Measurements from ENCODE around the gene HMCN1.

Gene HMCN1

GRCh38 chr1:186009039-186009737, 275.0 kb downstream of the HMCN1 start:
- Histone ChIP-seq H3K27me3 (ENCODE audit: insufficient read depth, poor library complexity, severe bottlenecking) (no peaks in the 10 kb centered on the region), H3K4me1 (ENCODE audit: insufficient read depth, poor library complexity, severe bottlenecking) (no peaks in the 10 kb centered on the region), H3K27ac (ENCODE audit: poor library complexity, severe bottlenecking) (no peak overlapping the region), H3K4me3 (ENCODE audit: severe bottlenecking) (no peak overlapping the region), H3K36me3 (ENCODE audit: low read depth) (no peaks in the 10 kb centered on the region), H3K9me3 (ENCODE audit: severe bottlenecking) (no peaks in the 10 kb centered on the region)
- no peak for DNase-seq (ENCODE audit: low spot score)
- no peak for TF ChIP-seq CTCF (IDR thresholded peaks at IDR 0.05; ENCODE audit: poor library complexity, severe bottlenecking)
- no peak for ATAC-seq (ENCODE audit: low read depth)

- Histone ChIP-seq H3K27ac (ENCODE audit: poor library complexity, severe bottlenecking) (no peak overlapping the region), H3K27me3 (ENCODE audit: insufficient read depth, poor library complexity, severe bottlenecking) (no peaks in the 10 kb centered on the region), H3K36me3 (ENCODE audit: low read depth) (no peaks in the 10 kb centered on the region), H3K9me3 (ENCODE audit: severe bottlenecking) (no peaks in the 10 kb centered on the region), H3K4me1 (ENCODE audit: insufficient read depth, poor library complexity, severe bottlenecking) (no peaks in the 10 kb centered on the region), H3K4me3 (ENCODE audit: severe bottlenecking) (no peak overlapping the region)
- TF ChIP-seq CTCF (IDR thresholded peaks at IDR 0.05; ENCODE audit: poor library complexity, severe bottlenecking): no peak
- ATAC-seq (ENCODE audit: low read depth) (no peak), DNase-seq (ENCODE audit: low spot score) (no peak)
Observed at GRCh38 chr1:186014370-186015037, 280.3 kb downstream of the HMCN1 start.

- Histone ChIP-seq H3K36me3 (ENCODE audit: low read depth) (no peaks in the 10 kb centered on the region), H3K27ac (ENCODE audit: poor library complexity, severe bottlenecking) (no peak overlapping the region), H3K27me3 (ENCODE audit: insufficient read depth, poor library complexity, severe bottlenecking) (no peaks in the 10 kb centered on the region), H3K9me3 (ENCODE audit: severe bottlenecking) (no peaks in the 10 kb centered on the region), H3K4me3 (ENCODE audit: severe bottlenecking) (no peak overlapping the region), H3K4me1 (ENCODE audit: insufficient read depth, poor library complexity, severe bottlenecking) (no peaks in the 10 kb centered on the region)
- DNase-seq (ENCODE audit: low spot score) (no peak), ATAC-seq (ENCODE audit: low read depth) (no peak)
- no peak for TF ChIP-seq CTCF (IDR thresholded peaks at IDR 0.05; ENCODE audit: poor library complexity, severe bottlenecking)
Observed at GRCh38 chr1:186016856-186017255, 282.7 kb downstream of the HMCN1 start.

- ATAC-seq (ENCODE audit: low read depth): no peak
- no peaks in the 10 kb centered on the region for H3K36me3 ChIP-seq (ENCODE audit: low read depth)
- no peak for DNase-seq (ENCODE audit: low spot score)
- no peak overlapping the region for H3K4me3 ChIP-seq (ENCODE audit: severe bottlenecking)
- no peak overlapping the region for H3K27ac ChIP-seq (ENCODE audit: poor library complexity, severe bottlenecking)
- no peaks in the 10 kb centered on the region for H3K4me1 ChIP-seq (ENCODE audit: insufficient read depth, poor library complexity, severe bottlenecking)
- H3K27me3 ChIP-seq (ENCODE audit: insufficient read depth, poor library complexity, severe bottlenecking): no peaks in the 10 kb centered on the region
- TF ChIP-seq CTCF (IDR thresholded peaks at IDR 0.05; ENCODE audit: poor library complexity, severe bottlenecking): no peak
- no peaks in the 10 kb centered on the region for H3K9me3 ChIP-seq (ENCODE audit: severe bottlenecking)
Observed at GRCh38 chr1:186022184-186022583, 288.0 kb downstream of the HMCN1 start.

GRCh38 chr1:186026946-186027345, 292.8 kb downstream of the HMCN1 start:
- ATAC-seq (ENCODE audit: low read depth) (no peak), DNase-seq (ENCODE audit: low spot score) (no peak)
- H3K36me3 ChIP-seq (ENCODE audit: low read depth): no peaks in the 10 kb centered on the region

More at GRCh38 chr1:186026946-186027345, 292.8 kb downstream of the HMCN1 start:
- Histone ChIP-seq H3K4me1 (ENCODE audit: insufficient read depth, poor library complexity, severe bottlenecking) (no peaks in the 10 kb centered on the region), H3K27ac (ENCODE audit: poor library complexity, severe bottlenecking) (no peak overlapping the region), H3K27me3 (ENCODE audit: insufficient read depth, poor library complexity, severe bottlenecking) (no peaks in the 10 kb centered on the region), H3K9me3 (ENCODE audit: severe bottlenecking) (peaks cover 3% of the 10 kb centered on the region), H3K4me3 (ENCODE audit: severe bottlenecking) (no peak overlapping the region)
- no peak for TF ChIP-seq CTCF (IDR thresholded peaks at IDR 0.05; ENCODE audit: poor library complexity, severe bottlenecking)

All from RWPE2 (cell line).